GM12892 (cell line): Measurements from ENCODE around the gene TET1. TPM values are rescaled to one million over a fixed set of nuclear protein-coding genes. Genes with fewer than 3 reads are reported as not detected.
A peak's percentile ranks its signal among the peaks of the same experiment; 100 is the strongest.
"Not testable (repeated sequence)": the region's sequence is repeated elsewhere in the genome, so short reads cannot be mapped to it uniquely, and the experiment has no call there.

Source experiments
- DNase-seq: peaks from one replicate; pipeline ENCODE4 v3.0.0; 2011; ENCODE audit not compliant: insufficient read length
- FAIRE-seq: peaks from 2 replicates; lab custom pipeline; 2011; peaks lifted over from hg19 to GRCh38; lab: Jason Lieb, UNC
- POLR2A ChIP-seq: IDR thresholded peaks from 2 replicates; pipeline ENCODE4 v1.6.1; 2011; ENCODE audit warnings: low read depth, low read length, control low read depth
- POLR2AphosphoS5 ChIP-seq: IDR thresholded peaks from 2 replicates; pipeline ENCODE4 v1.6.1; 2011; ENCODE audit warnings: low read depth, low read length, control low read depth
- TAF1 ChIP-seq: IDR thresholded peaks from 2 replicates; pipeline ENCODE4 v1.6.1; 2011; ENCODE audit warnings: low read depth, mild to moderate bottlenecking, control low read depth, low read length, borderline replicate concordance
- polyA plus RNA-seq: library from polyadenylated mRNA; unstranded; fragments of >200 nt; gene quantifications from one replicate; pipeline ENCODE4 v1.2.1, GENCODE V29; 2012; ENCODE audit warnings: missing spikeins, inconsistent platforms; ENCODE audit not compliant: missing spikeins

The TET1 gene
- 0.45 TPM for polyA plus RNA-seq

DNA sequence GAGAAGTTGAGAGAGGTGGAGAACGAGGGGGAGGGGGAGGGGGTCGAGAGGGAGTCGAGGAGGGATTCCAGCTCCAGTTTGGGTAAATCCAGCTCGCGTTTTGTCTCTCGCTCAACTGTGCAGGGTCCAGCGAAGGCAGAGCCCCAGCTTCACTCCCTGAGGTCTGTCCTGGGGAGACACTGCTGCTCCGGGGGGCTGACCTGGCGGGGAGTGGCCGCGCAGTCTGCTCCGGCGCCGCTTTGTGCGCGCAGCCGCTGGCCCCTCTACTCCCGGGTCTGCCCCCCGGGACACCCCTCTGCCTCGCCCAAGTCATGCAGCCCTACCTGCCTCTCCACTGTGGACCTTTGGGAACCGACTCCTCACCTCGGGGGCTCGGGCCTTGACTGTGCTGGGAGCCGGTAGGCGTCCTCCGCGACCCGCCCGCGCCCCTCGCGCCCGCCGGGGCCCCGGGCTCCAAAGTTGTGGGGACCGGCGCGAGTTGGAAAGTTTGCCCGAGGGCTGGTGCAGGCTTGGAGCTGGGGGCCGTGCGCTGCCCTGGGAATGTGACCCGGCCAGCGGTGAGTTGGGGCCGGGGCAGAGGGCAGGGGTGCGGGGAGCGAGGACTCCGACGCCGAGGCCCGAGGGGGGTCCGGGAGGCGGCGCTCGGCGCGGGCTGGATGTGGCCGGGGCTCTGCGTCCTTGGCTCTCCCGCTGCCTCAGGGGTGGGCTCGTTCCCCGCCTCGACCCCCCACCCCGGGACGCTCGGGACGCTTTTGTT lies at the start of gene TET1:
TET1 (plus strand) TSS at position 152 of the 757 bp plus-strand sequence. CDS start 12,002 bp downstream, outside the sequence.
- TF ChIP-seq TAF1 (no peak), POLR2AphosphoS5 (no peak), POLR2A (no peak)
- DNase-seq: peak; percentile 41
- no peak for FAIRE-seq

DNA sequence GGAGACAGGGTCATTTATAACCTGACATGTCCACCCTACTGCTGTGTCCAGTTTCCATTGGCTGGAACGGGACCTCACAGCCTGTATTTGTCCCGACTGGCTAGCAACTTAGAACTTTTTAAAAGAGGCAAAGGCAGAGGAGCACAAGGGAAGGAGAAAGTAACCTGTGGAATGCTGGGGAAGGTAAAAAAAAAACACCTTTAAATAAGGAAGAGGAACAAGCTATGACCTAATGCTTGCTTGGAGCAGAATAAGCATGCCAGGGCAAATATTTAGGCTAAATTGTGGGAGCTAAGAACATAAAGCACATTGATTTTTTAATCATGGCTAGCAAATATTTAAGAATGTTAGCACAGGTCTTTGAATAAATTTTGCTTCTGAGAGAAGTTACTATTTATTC lies 43.9 kb upstream of the TET1 start:
- not testable (repeated sequence) for DNase-seq, FAIRE-seq

DNA sequence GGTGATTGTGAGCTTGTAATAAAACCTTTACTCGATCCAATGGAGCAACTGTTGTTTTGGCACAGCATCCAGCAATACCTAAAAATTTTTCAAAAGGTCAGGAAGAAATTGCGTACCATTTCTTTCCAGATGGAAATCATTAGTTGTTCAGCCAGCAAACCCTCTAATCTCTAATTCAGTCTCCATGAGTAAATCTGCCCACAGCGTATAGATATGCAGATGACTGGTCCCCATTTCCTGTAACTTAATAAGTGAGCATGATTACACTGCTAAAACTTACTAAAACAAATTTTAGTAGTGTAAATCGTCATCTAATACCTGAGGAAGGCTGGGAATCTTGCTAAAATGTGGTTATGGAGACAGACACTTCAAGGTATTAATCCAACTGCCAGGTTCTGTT lies 43.4 kb upstream of the TET1 start:
- FAIRE-seq: no peak
- TF ChIP-seq TAF1 (no peak), POLR2AphosphoS5 (no peak), POLR2A (no peak)
- no peak for DNase-seq

DNA sequence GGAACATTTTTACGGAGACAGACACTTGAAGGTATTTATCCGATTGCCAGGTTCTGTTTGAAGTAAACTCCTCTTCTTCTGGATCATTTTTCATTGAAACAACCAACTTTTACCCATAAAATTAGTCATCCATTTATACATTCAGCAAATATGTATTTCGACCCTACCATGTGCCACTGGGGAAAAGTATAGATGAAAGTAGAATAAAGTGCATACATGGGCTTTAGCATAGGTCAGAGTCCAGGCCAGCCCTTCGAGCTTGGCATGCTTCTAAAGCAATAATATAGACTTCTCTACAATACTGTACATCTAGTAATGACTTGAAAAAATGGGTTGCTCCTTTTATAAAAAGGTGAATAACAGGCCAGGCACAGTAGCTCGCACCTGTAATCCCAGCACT lies 42.9 kb upstream of the TET1 start:
- DNase-seq (no peak), FAIRE-seq (no peak)
- TF ChIP-seq POLR2A (no peak), TAF1 (no peak), POLR2AphosphoS5 (no peak)

DNA sequence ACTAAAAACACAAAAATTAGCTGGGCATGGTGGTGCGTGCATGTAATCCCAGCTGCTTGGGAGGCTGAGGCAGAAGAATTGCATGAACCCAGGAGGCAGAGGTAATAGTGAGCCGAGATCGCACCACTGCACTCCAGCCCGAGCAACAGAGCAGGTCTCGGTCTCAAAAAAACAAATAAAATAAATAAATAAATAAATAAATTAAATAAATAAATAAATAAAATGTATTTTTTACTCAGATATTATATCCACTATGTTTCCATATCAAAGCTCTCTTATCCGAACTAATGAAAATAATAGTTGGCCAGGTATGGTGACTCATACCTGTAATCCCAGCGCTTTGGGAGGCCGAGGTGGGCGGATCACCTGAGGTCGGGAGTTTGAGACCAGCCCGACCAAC lies 41.5 kb upstream of the TET1 start:
- not testable (repeated sequence) for DNase-seq, FAIRE-seq

DNA sequence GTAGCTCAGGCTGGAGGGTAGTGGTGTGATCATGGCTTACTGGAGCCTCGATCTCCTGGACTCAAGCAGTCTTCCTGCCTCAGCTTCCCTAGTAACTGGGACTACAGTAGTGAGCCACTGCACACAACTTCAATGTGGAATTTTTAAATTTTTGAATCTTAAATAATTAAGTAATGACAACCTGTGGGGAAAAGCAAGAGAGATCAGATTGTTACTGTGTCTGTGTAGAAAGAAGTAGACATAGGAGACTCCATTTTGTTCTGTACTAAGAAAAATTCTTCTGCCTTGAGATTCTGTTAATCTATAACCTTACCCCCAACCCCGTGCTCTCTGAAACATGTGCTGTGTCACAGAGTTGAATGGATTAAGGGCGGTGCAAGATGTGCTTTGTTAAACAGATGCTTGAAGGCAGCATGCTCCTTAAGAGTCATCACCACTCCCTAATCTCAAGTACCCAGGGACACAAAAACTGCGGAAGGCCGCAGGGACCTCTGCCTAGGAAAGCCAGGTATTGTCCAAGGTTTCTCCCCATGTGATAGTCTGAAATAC lies 34.6 kb upstream of the TET1 start:
- DNase-seq, FAIRE-seq: not testable (repeated sequence)

DNA sequence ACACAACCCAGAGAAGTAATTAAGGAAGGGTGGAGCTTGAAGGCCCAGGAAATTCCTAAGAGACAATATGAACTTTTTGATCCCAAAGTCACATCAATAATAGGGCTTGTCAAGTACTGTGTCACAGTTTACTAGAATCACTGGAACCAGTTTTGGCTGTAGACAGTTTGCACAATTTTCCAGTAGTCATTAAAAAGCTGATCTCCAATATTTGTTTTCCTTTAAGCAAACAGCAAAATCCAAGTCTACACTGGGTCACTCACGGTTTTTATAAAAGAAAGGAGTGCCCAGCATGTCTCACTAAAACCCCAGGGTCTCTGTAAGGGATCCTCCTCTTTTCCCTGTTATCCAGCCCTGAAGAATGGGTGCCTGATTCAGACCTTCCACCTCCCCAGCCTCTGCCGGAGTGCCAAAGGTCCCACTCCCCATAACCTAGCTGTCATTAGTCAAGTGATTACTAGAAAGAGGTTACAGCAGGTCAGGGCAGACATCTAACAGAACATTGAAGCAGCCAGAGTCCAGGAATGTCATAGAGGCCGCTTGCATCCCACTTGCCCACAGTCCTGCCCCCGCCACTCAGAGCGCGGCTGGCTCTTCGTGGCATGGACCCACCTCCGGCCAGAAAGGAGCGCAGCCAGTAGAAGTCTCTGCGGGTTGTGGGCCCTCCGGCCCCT lies 33.4 kb upstream of the TET1 start:
- FAIRE-seq: no peak
- no peak for DNase-seq
- no peak for TF ChIP-seq POLR2A
- TF ChIP-seq POLR2AphosphoS5: no peak
- TF ChIP-seq TAF1: no peak

DNA sequence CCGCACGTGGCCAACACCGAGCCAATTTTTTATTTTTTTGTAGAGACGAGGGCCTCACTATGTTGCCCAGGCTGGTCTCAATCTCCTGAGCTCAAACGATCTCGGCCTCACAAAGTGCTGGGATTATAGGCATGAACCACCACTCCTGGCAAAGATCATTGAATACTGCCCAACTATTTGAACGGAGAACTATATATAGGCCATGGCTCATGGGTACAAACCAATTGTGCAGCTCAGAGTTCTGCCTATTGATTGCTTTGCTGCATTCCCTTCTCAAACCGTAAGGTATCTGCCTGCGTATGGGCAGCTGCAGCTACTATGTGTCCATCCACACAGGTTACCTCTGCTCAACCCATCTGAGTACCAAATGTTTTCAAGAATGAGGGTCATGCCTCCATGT lies 23.2 kb upstream of the TET1 start:
- FAIRE-seq (no peak), DNase-seq (no peak)
- TF ChIP-seq POLR2A: no peak

DNA sequence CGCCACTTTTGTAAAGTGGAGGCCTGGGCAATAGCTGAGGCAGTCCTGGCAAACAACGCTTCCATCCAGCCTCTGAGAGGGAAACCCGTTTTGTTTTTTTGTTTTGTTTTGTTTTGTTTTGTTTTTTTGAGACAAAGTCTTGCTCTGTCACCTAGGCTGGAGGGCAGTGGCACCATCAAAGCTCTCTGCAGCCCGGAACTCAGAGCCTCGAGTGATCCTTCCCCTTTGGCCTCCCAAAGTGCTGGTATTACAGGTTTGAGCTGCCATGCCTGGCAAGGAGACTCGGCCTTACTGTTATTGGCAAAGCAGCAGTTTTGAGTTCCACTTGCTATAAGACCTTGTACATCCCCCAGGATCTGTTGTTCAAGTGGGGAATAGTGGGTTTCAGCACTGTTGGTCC lies 22.3 kb upstream of the TET1 start:
- no peak for DNase-seq
- TF ChIP-seq POLR2A (no peak), POLR2AphosphoS5 (no peak), TAF1 (no peak)
- no peak for FAIRE-seq

DNA sequence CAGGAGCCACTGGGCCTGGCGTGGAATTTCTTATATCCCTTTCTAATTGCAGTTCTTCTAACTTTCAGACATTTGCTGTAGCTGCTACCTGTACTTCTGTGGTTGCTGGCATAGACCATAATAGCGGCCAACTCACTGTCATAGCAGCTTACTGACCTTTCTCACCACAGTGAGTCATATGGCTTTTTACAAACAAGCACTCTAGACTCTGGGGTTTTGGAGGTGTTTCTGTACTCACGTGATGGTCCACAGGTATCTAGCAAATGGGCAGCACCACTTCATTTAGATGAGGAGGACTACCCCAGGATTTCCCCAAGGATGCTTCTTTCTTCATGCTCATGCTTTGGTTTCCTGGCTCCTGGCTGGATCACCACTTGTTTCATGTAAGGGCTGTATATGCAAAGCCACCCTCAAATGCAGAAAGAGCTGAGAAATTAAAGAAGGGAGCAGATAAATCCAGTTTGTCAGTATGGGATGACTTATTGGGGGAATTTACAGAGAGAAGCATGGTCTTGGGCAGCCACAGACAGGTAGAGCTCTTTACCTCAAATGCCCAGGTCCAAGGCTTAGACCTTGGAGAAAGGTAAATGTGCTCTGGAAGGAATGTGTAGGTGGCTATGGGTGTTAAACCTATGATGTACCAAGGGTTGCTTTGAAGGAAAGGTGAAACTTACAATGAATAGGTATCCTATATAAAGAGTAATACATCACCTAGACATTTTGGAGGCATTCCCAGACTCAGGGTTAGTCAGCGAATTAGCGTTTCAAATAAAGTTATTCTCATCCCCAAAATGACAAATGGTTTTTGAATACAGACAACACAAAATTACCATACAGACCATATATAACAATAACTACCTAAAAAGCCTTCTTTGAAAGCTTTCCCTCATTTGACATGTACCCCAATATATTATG lies 16.9 kb upstream of the TET1 start:
- TF ChIP-seq TAF1 (no peak), POLR2AphosphoS5 (no peak), POLR2A (no peak)
- no peak for DNase-seq
- FAIRE-seq: no peak

DNA sequence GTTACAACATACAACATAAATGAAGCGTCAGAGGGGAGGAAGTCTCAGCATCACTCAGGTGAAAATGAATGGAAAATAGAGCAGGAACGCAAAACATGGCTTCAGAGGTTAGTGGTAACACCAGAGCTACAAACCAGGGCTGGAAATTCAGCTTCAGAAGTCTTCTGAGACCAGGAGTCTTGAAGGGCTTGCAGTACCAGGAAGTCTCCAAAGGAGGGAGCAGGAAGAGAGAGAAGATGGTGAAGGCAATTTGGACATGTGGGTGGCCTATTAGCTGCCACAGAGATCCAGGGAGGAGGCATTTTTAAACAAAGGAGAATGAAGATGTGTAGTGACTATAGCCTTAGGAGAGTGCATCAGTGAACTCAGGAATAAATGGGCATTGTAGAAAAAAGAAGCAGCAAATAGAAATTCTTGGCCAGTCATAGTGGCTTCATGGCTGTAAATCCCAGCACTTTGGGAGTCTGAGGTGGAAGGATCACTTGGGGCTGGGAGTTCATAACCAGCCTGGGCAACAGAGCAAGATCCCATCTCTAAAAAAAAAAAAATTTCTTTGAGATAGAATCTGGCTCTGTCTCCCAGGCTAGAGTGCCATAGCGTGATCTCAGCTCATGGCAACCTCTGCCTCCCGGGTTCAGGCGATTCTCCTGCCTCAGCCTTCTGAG lies 9.3 kb upstream of the TET1 start:
- FAIRE-seq (peak; percentile 40), DNase-seq (peak; percentile 43)
- no peak for TF ChIP-seq POLR2A
- TF ChIP-seq TAF1: no peak
- TF ChIP-seq POLR2AphosphoS5: no peak

DNA sequence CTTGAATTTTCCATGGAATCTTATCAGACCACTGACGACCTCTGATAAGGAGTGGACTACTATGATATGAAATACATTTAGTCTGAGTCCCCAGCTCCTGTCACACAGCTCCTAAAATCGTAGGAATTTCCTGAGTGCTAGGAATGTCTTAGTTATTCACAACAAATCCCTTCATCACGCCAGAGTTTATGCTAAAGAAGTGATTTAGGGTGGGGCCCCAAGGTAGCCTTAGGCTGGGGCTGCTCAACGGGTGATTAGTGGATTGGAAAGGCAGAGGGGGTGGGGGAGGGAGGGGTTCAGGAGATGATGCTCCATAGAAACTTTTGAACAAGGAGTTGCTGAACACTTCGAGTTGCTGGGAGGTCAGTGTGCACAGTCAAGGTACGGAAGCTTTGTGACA lies 7.0 kb upstream of the TET1 start:
- TF ChIP-seq POLR2A (no peak), TAF1 (no peak), POLR2AphosphoS5 (no peak)
- DNase-seq (no peak), FAIRE-seq (no peak)
